NCI-H446 (cell line): ENCODE data around the gene VPS26B.
"Not testable (repeated sequence)": the region's sequence is repeated elsewhere in the genome, so short reads cannot be mapped to it uniquely, and the experiment has no call there.

Source experiments
- DNase-seq, 2 experiments: peaks; one replicate each; lab custom pipeline; 2025; lab: John Stamatoyannopoulos, UW

VPS26B gene

GRCh38 chr11:134282121-134283045, 57.9 kb downstream of the VPS26B start:
- no peak for DNase-seq

- DNase-seq: no peak
These were observed 59.2 kb downstream of the VPS26B start for GRCh38 chr11:134283461-134284230.

- DNase-seq: not testable (repeated sequence)
These were observed 59.9 kb downstream of the VPS26B start for GRCh38 chr11:134284349-134284748.

GRCh38 chr11:134287561-134287960, 63.1 kb downstream of the VPS26B start:
- DNase-seq: no peak

- no peak for DNase-seq
These were observed 64.0 kb downstream of the VPS26B start for GRCh38 chr11:134288486-134288885.

GRCh38 chr11:134289167-134289566, 64.7 kb downstream of the VPS26B start:
- no peak for DNase-seq

GRCh38 chr11:134289789-134290188, 65.3 kb downstream of the VPS26B start:
- no peak for DNase-seq

- no peak for DNase-seq
These were observed 66.2 kb downstream of the VPS26B start for GRCh38 chr11:134290646-134291045.

- no peak for DNase-seq
These were observed 66.7 kb downstream of the VPS26B start for GRCh38 chr11:134291196-134291595.

- no peak for DNase-seq
These were observed 68.2 kb downstream of the VPS26B start for GRCh38 chr11:134292661-134293060.

- DNase-seq: no peak
These were observed 68.9 kb downstream of the VPS26B start for GRCh38 chr11:134293119-134294113.

GRCh38 chr11:134294664-134295063, 70.2 kb downstream of the VPS26B start:
- DNase-seq: no peak
